ENCODE measurements around the gene EXOSC10. TPM values are rescaled to one million over a fixed set of nuclear protein-coding genes. Genes with fewer than 3 reads are reported as not detected.

Gene EXOSC10
- total RNA-seq, 1 experiment from 2014 or later, result 73.0 TPM

DNA sequence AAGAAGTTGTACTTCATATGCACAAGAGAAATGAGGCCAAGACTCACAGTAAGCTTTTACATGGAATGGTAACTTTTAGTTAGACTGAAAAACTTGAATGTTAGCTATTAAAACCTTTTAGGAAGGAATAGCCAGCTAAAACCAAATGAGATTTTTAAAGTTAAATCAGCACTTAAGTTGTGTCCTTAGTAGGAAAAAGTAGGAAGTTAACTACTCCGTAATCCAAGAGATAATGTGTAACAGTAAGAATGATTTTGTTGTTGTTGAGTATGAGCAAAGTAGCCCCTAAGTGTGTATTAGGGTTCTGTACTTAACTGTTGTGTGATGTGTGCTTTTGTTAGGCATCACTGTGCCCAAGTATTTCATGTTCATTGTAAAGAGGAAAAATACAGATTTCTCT, 74.1 kb downstream of the EXOSC10 start (continued):
- TF ChIP-seq, protein P1, sequence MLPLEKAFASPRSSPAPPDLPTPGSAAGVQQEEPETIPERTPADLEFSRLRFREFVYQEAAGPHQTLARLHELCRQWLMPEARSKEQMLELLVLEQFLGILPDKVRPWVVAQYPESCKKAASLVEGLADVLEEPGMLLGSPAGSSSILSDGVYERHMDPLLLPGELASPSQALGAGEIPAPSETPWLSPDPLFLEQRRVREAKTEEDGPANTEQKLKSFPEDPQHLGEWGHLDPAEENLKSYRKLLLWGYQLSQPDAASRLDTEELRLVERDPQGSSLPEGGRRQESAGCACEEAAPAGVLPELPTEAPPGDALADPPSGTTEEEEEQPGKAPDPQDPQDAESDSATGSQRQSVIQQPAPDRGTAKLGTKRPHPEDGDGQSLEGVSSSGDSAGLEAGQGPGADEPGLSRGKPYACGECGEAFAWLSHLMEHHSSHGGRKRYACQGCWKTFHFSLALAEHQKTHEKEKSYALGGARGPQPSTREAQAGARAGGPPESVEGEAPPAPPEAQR (CRISPR knock-in tag; IDR thresholded peaks at IDR 0.05), result no peak

DNA sequence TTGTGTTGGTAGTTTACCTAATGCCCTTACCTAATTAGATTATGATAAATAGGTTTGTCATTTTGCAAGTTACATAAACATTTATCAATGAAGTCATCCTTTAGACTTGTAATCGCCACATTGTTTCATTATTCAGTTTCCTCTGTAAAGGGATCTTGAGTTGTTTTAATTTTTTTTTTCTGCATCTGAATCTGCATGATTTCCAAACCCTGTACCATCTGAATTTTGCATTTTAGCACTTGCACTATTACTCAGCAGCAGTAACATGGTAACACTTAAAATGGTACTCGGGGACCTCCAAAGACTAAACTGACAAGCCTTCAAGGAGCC, 74.8 kb downstream of the EXOSC10 start:
- H3K4me1 Mint-ChIP-seq, result peaks cover 7% of the 10 kb centered on the region; the same call in 1 of the 2 replicates
- TF ChIP-seq CBFB (CRISPR knock-in tag; IDR thresholded peaks at IDR 0.05; ENCODE audit: low read depth), result no peak
- TF ChIP-seq KAT7 (CRISPR knock-in tag; IDR thresholded peaks at IDR 0.05; ENCODE audit: borderline replicate concordance), result no peak
- TF ChIP-seq MXD4 (CRISPR knock-in tag; IDR thresholded peaks at IDR 0.05; ENCODE audit: borderline replicate concordance), result no peak
- TF ChIP-seq, protein P2, sequence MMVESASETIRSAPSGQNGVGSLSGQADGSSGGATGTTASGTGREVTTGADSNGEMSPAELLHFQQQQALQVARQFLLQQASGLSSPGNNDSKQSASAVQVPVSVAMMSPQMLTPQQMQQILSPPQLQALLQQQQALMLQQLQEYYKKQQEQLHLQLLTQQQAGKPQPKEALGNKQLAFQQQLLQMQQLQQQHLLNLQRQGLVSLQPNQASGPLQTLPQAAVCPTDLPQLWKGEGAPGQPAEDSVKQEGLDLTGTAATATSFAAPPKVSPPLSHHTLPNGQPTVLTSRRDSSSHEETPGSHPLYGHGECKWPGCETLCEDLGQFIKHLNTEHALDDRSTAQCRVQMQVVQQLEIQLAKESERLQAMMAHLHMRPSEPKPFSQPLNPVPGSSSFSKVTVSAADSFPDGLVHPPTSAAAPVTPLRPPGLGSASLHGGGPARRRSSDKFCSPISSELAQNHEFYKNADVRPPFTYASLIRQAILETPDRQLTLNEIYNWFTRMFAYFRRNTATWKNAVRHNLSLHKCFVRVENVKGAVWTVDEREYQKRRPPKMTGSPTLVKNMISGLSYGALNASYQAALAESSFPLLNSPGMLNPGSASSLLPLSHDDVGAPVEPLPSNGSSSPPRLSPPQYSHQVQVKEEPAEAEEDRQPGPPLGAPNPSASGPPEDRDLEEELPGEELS (CRISPR knock-in tag; IDR thresholded peaks at IDR 0.05), result no peak
- TF ChIP-seq, protein P3, sequence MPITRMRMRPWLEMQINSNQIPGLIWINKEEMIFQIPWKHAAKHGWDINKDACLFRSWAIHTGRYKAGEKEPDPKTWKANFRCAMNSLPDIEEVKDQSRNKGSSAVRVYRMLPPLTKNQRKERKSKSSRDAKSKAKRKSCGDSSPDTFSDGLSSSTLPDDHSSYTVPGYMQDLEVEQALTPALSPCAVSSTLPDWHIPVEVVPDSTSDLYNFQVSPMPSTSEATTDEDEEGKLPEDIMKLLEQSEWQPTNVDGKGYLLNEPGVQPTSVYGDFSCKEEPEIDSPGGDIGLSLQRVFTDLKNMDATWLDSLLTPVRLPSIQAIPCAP (CRISPR knock-in tag; IDR thresholded peaks at IDR 0.05), result no peak
- TF ChIP-seq RELA (CRISPR knock-in tag; IDR thresholded peaks at IDR 0.05; ENCODE audit: borderline replicate concordance), result no peak
- TF ChIP-seq, protein P4, sequence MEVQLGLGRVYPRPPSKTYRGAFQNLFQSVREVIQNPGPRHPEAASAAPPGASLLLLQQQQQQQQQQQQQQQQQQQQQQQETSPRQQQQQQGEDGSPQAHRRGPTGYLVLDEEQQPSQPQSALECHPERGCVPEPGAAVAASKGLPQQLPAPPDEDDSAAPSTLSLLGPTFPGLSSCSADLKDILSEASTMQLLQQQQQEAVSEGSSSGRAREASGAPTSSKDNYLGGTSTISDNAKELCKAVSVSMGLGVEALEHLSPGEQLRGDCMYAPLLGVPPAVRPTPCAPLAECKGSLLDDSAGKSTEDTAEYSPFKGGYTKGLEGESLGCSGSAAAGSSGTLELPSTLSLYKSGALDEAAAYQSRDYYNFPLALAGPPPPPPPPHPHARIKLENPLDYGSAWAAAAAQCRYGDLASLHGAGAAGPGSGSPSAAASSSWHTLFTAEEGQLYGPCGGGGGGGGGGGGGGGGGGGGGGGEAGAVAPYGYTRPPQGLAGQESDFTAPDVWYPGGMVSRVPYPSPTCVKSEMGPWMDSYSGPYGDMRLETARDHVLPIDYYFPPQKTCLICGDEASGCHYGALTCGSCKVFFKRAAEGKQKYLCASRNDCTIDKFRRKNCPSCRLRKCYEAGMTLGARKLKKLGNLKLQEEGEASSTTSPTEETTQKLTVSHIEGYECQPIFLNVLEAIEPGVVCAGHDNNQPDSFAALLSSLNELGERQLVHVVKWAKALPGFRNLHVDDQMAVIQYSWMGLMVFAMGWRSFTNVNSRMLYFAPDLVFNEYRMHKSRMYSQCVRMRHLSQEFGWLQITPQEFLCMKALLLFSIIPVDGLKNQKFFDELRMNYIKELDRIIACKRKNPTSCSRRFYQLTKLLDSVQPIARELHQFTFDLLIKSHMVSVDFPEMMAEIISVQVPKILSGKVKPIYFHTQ (CRISPR knock-in tag; IDR thresholded peaks at IDR 0.05), result no peak
- TF ChIP-seq JAZF1 (CRISPR knock-in tag; IDR thresholded peaks at IDR 0.05), result no peak
- TF ChIP-seq SOX15 (CRISPR knock-in tag; IDR thresholded peaks at IDR 0.05), result no peak
- TF ChIP-seq, protein P5, sequence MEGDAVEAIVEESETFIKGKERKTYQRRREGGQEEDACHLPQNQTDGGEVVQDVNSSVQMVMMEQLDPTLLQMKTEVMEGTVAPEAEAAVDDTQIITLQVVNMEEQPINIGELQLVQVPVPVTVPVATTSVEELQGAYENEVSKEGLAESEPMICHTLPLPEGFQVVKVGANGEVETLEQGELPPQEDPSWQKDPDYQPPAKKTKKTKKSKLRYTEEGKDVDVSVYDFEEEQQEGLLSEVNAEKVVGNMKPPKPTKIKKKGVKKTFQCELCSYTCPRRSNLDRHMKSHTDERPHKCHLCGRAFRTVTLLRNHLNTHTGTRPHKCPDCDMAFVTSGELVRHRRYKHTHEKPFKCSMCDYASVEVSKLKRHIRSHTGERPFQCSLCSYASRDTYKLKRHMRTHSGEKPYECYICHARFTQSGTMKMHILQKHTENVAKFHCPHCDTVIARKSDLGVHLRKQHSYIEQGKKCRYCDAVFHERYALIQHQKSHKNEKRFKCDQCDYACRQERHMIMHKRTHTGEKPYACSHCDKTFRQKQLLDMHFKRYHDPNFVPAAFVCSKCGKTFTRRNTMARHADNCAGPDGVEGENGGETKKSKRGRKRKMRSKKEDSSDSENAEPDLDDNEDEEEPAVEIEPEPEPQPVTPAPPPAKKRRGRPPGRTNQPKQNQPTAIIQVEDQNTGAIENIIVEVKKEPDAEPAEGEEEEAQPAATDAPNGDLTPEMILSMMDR (IDR thresholded peaks at IDR 0.05), result no peak
- no peak for TF ChIP-seq FOXJ3 (CRISPR knock-in tag; IDR thresholded peaks at IDR 0.05; ENCODE audit: borderline replicate concordance)
- H3K4me3 Mint-ChIP-seq, result no peak overlapping the region
- no peaks in the 10 kb centered on the region for H3K9me3 Mint-ChIP-seq
- no peaks in the 10 kb centered on the region for H3K27me3 Mint-ChIP-seq (ENCODE audit: low read depth)
- POLR2A ChIA-PET, result no interaction called here
- H3K27ac Mint-ChIP-seq, result peak overlapping the region; percentile 70; the same call in 1 of the 2 replicates
- H3K36me3 Mint-ChIP-seq, result peaks cover 70% of the 10 kb centered on the region
- ATAC-seq (no peak), DNase-seq (ENCODE audit: low spot score) (no peak)
- CTCF ChIA-PET, result interaction anchor here (0.6 kb wide), 1 partner anchor 822 kb away, joined by 3 read pairs; no protein-coding TSS in a partner anchor

DNA sequence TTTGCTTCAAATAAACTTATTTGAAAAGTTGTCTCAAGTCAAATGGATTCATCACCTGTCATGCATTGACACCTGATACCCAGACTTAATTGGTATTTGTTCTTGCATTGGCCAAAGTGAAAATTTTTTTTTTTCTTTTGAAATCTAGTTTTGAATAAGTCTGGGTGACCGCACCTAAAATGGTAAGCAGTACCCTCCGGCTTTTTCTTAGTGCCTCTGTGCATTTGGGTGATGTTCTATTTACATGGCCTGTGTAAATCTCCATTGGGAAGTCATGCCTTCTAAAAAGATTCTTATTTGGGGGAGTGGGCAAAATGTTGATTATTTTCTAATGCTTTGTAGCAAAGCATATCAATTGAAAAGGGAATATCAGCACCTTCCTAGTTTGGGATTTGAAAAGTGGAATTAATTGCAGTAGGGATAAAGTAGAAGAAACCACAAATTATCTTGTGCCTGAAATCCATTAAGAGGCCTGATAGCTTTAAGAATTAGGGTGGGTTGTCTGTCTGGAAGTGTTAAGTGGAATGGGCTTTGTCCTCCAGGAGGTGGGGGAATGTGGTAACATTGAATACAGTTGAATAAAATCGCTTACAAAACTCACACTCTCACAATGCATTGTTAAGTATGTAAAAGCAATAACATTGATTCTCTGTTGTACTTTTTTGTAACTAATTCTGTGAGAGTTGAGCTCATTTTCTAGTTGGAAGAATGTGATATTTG, 75.4 kb downstream of the EXOSC10 start:
- ATAC-seq (no peak), DNase-seq (ENCODE audit: low spot score) (no peak)
- Mint-ChIP-seq H3K36me3 (peaks cover 76% of the 10 kb centered on the region), H3K4me1 (peaks cover 7% of the 10 kb centered on the region; the same call in 1 of the 2 replicates), H3K27ac (peak overlapping the region; percentile 63), H3K4me3 (no peak overlapping the region), H3K27me3 (ENCODE audit: low read depth) (no peaks in the 10 kb centered on the region), H3K9me3 (no peaks in the 10 kb centered on the region)
- ChIA-PET POLR2A (no interaction called here), CTCF (interaction anchor here (0.6 kb wide), 1 partner anchor 821 kb away, joined by 3 read pairs; no protein-coding TSS in a partner anchor)
- no peak for TF ChIP-seq NFE2L1 (CRISPR knock-in tag; IDR thresholded peaks at IDR 0.05)
- TF ChIP-seq, protein P3 (CRISPR knock-in tag; IDR thresholded peaks at IDR 0.05), result no peak
- TF ChIP-seq, protein P6, sequence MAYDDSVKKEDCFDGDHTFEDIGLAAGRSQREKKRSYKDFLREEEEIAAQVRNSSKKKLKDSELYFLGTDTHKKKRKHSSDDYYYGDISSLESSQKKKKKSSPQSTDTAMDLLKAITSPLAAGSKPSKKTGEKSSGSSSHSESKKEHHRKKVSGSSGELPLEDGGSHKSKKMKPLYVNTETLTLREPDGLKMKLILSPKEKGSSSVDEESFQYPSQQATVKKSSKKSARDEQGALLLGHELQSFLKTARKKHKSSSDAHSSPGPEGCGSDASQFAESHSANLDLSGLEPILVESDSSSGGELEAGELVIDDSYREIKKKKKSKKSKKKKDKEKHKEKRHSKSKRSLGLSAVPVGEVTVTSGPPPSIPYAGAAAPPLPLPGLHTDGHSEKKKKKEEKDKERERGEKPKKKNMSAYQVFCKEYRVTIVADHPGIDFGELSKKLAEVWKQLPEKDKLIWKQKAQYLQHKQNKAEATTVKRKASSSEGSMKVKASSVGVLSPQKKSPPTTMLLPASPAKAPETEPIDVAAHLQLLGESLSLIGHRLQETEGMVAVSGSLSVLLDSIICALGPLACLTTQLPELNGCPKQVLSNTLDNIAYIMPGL (CRISPR knock-in tag; IDR thresholded peaks at IDR 0.05), result no peak
- no peak for TF ChIP-seq JUN (CRISPR knock-in tag; IDR thresholded peaks at IDR 0.05)
- no peak for TF ChIP-seq GRHL2 (CRISPR knock-in tag; IDR thresholded peaks at IDR 0.05; ENCODE audit: insufficient replicate concordance, severe bottlenecking)
- TF ChIP-seq HMGA2 (CRISPR knock-in tag; IDR thresholded peaks at IDR 0.05), result no peak
- TF ChIP-seq, protein P5 (IDR thresholded peaks at IDR 0.05), result no peak
